Small intestine (tissue), 7 donors: Measurements from ENCODE around the gene ALPL. TPM values are rescaled to one million over a fixed set of nuclear protein-coding genes. Genes with fewer than 3 reads are reported as not detected.

ENCODE experiments used
- DNase-seq, 2 donors: peaks; one replicate each; pipeline versions ENCODE4 v3.0.0 to v3.0.0-alpha.2; 2013
- FAIRE-seq: peaks from 2 replicates; lab custom pipeline; 2012; peaks lifted over from hg19 to GRCh38; lab: Jason Lieb, UNC
- H3K27ac ChIP-seq, 3 donors: one replicate each; pipeline ENCODE4 v1.5.1; 2013; ENCODE audit warnings: low read length in 2 of 3, mild to moderate bottlenecking in 2 of 3, control low read depth in 1 of 3, inconsistent platforms in 1 of 3, low read depth in 1 of 3, moderate library complexity in 1 of 3
- H3K27me3 ChIP-seq, 3 donors: one replicate each; pipeline ENCODE4 v1.6.1; 2013; ENCODE audit warnings: low read length in 3 of 3, inconsistent platforms in 1 of 3; ENCODE audit not compliant: control insufficient read depth in 3 of 3, insufficient read depth in 3 of 3
- H3K36me3 ChIP-seq, 3 donors: one replicate each; pipeline ENCODE4 v1.6.1; 2013; ENCODE audit warnings: low read length in 3 of 3, inconsistent platforms in 1 of 3, low read depth in 1 of 3, mild to moderate bottlenecking in 1 of 3, moderate library complexity in 1 of 3; ENCODE audit not compliant: control insufficient read depth in 3 of 3, insufficient read depth in 2 of 3
- H3K4me1 ChIP-seq, 3 donors: one replicate each; pipeline ENCODE4 v1.6.1; 2013; ENCODE audit warnings: low read length in 2 of 3, inconsistent platforms in 1 of 3, low read depth in 1 of 3, mild to moderate bottlenecking in 1 of 3, moderate library complexity in 1 of 3; ENCODE audit not compliant: control insufficient read depth in 3 of 3, insufficient read depth in 2 of 3
- H3K4me3 ChIP-seq, 3 donors: one replicate each; pipeline ENCODE4 v1.5.1; 2013; ENCODE audit warnings: low read length in 3 of 3, control low read depth in 1 of 3, inconsistent platforms in 1 of 3, low read depth in 1 of 3, mild to moderate bottlenecking in 1 of 3, moderate library complexity in 1 of 3
- H3K9me3 ChIP-seq, 2 donors: one replicate each; pipeline ENCODE4 v1.6.1; 2013; ENCODE audit warnings: low read depth in 1 of 2, low read length in 1 of 2; ENCODE audit not compliant: control insufficient read depth in 2 of 2, insufficient read depth in 1 of 2
- WGBS, 3 donors: extraction: QIAGEN DNeasy Blood & Tissue Kit; methylation state at CpG; one replicate each; pipeline ENCODE4 v1.1.7; 2013; 5-methylcytosine and 5-hydroxymethylcytosine counted together
- polyA plus RNA-seq, 4 donors: library from polyadenylated mRNA; stranded (reverse) in 3 of 4; unstranded in 1 of 4; fragments of 200-250 nt in 3 of 4; fragments of 120-200 nt in 1 of 4; gene quantifications; one replicate each; pipeline versions ENCODE4 v1.2.1 to v1.2.3, GENCODE V29; 2013
- donor health status: healthy with polysubstance abuse.
- donor health status: control.
- donor health status: control.
- donor health status: Bipolar disorder and iron deficiency.
- donor health status: healthy.

ALPL gene
- polyA plus RNA-seq, 4 donors, result 0.89 to 3.0 (median 2.0) TPM

GRCh38 chr1:21497466-21498061, 11.7 kb upstream of the ALPL start:
- Histone ChIP-seq H3K27me3 (peaks cover 0 to 2% (median 0%) of the 10 kb centered on the region in 3 donors), H3K9me3 (no peaks in the 10 kb centered on the region), H3K36me3 (no peaks in the 10 kb centered on the region), H3K4me3 (no peak overlapping the region), H3K27ac (no peak overlapping the region), H3K4me1 (no peaks in the 10 kb centered on the region)
- WGBS, 3 donors, result 69 to 74% (median 70%) methylated on average over 7 of the region's 7 CpGs
- no peak for DNase-seq
- FAIRE-seq, result no peak

- WGBS, 3 donors, result 91 to 100% (median 95%) methylated on average over 1 of the region's 1 CpG
- Histone ChIP-seq H3K4me1 (no peaks in the 10 kb centered on the region), H3K27me3 (peaks cover 0 to 2% (median 0%) of the 10 kb centered on the region in 3 donors), H3K27ac (no peak overlapping the region), H3K36me3 (no peaks in the 10 kb centered on the region), H3K4me3 (no peak overlapping the region), H3K9me3 (no peaks in the 10 kb centered on the region)
- DNase-seq, result no peak
- no peak for FAIRE-seq
Observed at GRCh38 chr1:21499283-21499950, 9.8 kb upstream of the ALPL start.

DNA sequence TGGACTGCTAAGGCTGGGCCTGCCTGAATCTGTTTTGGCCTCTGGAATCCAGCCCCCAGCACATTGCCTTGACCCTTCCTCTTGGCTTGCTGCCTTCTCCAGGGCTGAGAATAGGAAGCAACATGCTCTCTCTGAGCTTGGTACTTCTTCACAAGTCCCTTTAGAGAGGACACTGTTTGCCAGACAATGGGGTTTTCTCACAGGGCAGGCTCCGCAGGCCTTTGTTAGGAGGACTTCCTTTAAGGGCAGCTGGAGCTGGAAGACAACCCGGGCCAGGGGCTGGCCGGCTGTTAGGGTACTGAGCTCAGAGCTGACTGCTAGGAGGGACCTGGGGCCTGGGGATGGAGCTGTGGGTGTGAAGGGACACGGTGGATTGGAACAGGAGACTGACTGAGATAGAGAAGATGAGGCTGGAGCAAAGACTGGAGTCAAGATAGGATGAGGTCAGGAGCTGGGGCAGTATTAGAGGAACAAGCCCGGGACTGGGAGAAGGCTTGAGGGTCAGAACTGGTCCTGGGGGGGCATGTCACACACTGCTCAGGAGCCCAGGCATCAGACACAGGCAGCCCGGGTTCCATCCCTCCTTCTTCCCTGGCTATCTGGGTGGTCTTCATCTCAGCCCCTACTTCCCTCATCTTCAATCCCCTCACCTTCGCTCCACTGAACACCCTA, 5.4 kb upstream of the ALPL start:
- H3K27me3 ChIP-seq, result peaks cover 0 to 20% (median 7%) of the 10 kb centered on the region in 3 donors
- H3K4me1 ChIP-seq, result peaks cover 0 to under 1% (median 0%) of the 10 kb centered on the region in 3 donors
- no peak overlapping the region for H3K27ac ChIP-seq
- FAIRE-seq (no peak), DNase-seq (no peak)
- H3K4me3 ChIP-seq, result no peak overlapping the region
- H3K9me3 ChIP-seq, result no peaks in the 10 kb centered on the region
- no peaks in the 10 kb centered on the region for H3K36me3 ChIP-seq
- 69 to 74% (median 71%) methylated on average over 6 to 7 of the region's 7 CpGs for WGBS, 3 donors

GRCh38 chr1:21506804-21507203, 2.4 kb upstream of the ALPL start:
- 48 to 59% (median 49%) methylated on average over 4 of the region's 4 CpGs for WGBS, 3 donors
- DNase-seq (no peak), FAIRE-seq (no peak)
- peaks cover 7 to 47% (median 11%) of the 10 kb centered on the region in 3 donors for H3K27me3 ChIP-seq
- no peak overlapping the region for H3K27ac ChIP-seq
- no peaks in the 10 kb centered on the region for H3K9me3 ChIP-seq
- no peak overlapping the region for H3K4me3 ChIP-seq
- H3K36me3 ChIP-seq, result no peaks in the 10 kb centered on the region
- peaks cover 0 to 5% (median 0%) of the 10 kb centered on the region in 3 donors for H3K4me1 ChIP-seq

GRCh38 chr1:21507511-21508270, 1.5 kb upstream of the ALPL start:
- H3K4me1 ChIP-seq, result peaks cover 0 to 5% (median 0%) of the 10 kb centered on the region in 3 donors
- no peak overlapping the region for H3K27ac ChIP-seq
- FAIRE-seq (no peak), DNase-seq (no peak)
- H3K27me3 ChIP-seq, result peaks cover 7 to 53% (median 11%) of the 10 kb centered on the region in 3 donors
- no peaks in the 10 kb centered on the region for H3K36me3 ChIP-seq
- no peaks in the 10 kb centered on the region for H3K9me3 ChIP-seq
- H3K4me3 ChIP-seq, result no peak overlapping the region
- 75 to 93% (median 82%) methylated on average over 1 of the region's 1 CpG for WGBS, 3 donors

DNA sequence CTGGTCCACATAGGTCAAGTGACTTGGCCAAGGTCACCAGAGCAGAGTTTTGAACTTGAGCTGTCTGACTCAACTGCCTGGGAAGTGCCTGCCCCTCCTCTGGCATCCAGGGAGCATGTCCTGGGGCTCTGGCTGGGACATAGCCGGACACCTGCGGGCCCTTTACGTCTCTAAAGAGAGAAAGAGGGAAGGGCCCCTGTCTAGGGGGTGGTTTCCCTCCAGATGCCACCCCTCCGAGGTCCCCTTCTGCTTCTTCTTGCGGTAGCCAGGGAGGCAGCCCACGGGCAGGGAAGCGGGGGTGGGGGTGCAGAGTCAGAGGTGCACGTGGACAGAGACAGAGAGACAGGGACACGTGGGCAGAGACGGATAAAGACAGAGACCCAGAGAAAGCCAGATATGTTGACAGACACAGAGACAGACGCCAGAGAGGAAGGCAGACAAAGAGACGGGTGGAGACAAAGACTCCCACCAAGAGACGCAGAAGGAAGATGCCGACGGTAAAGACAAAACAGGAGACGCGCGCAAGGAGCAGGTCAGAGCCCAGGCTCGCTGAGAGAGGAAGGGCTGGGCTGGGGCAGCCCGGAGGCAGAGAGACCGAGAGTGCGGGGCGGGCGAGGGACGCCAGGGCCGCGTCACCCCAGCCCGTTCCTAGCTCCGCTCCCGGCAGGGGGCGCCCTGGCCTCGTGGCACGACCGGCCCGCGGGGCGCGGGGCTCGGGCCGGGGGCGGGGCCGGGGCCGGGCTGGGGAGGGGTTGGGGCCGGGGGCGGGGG, 458 bp upstream of the ALPL start:
- 9 to 13% (median 11%) methylated on average over 24 to 41 of the region's 45 CpGs for WGBS, 3 donors

GRCh38 chr1:21510113-21510493, 880 bp downstream of the ALPL start:
- WGBS, 3 donors, result 41 to 52% (median 52%) methylated on average over 12 of the region's 12 CpGs
- peaks cover 7 to 64% (median 11%) of the 10 kb centered on the region in 3 donors for H3K27me3 ChIP-seq
- no peak overlapping the region for H3K4me3 ChIP-seq
- H3K4me1 ChIP-seq, result peaks cover 0 to 5% (median 0%) of the 10 kb centered on the region in 3 donors
- H3K9me3 ChIP-seq, result no peaks in the 10 kb centered on the region
- H3K27ac ChIP-seq, result no peak overlapping the region
- FAIRE-seq (no peak), DNase-seq (no peak)
- H3K36me3 ChIP-seq, result no peaks in the 10 kb centered on the region

More for the DNA sequence above, 458 bp upstream of the ALPL start:
- Histone ChIP-seq H3K4me3 (no peak overlapping the region), H3K36me3 (no peaks in the 10 kb centered on the region), H3K4me1 (peaks cover 0 to 5% (median 0%) of the 10 kb centered on the region in 3 donors), H3K27me3 (peaks cover 7 to 57% (median 11%) of the 10 kb centered on the region in 3 donors), H3K9me3 (no peaks in the 10 kb centered on the region), H3K27ac (no peak overlapping the region)
- peak; percentile 26 to 73 for DNase-seq
- FAIRE-seq, result no peak
